ENCODE data around the gene SDCCAG8.
"Not testable (repeated sequence)": the region's sequence is repeated elsewhere in the genome, so short reads cannot be mapped to it uniquely, and the experiment has no call there.

The SDCCAG8 gene

GRCh38 chr1:243287652-243288051 lies 31.8 kb downstream of the SDCCAG8 start:
- DNase-seq = no peak

GRCh38 chr1:243288062-243288461 lies 32.2 kb downstream of the SDCCAG8 start:
- DNase-seq = no peak

- DNase-seq = no peak
These were observed 35.5 kb downstream of the SDCCAG8 start for GRCh38 chr1:243291292-243291691.

- DNase-seq = no peak
These were observed 36.3 kb downstream of the SDCCAG8 start for GRCh38 chr1:243292117-243292516.

- no peak for DNase-seq
These were observed 38.3 kb downstream of the SDCCAG8 start for GRCh38 chr1:243293941-243294722.

GRCh38 chr1:243294723-243295121 lies 38.9 kb downstream of the SDCCAG8 start:
- no peak for DNase-seq

- no peak for DNase-seq
These were observed 43.2 kb downstream of the SDCCAG8 start for GRCh38 chr1:243299069-243299468.

GRCh38 chr1:243301059-243301458 lies 45.2 kb downstream of the SDCCAG8 start:
- no peak for DNase-seq

GRCh38 chr1:243311809-243312208 lies 56.0 kb downstream of the SDCCAG8 start:
- no peak for DNase-seq

- DNase-seq = no peak
These were observed 57.3 kb downstream of the SDCCAG8 start for GRCh38 chr1:243312952-243313634.

- DNase-seq = peak; percentile 99
These were observed 58.0 kb downstream of the SDCCAG8 start for GRCh38 chr1:243313635-243314536.

GRCh38 chr1:243315455-243315854 lies 59.6 kb downstream of the SDCCAG8 start:
- no peak for DNase-seq

GRCh38 chr1:243315893-243316292 lies 60.1 kb downstream of the SDCCAG8 start:
- no peak for DNase-seq

- no peak for DNase-seq
These were observed 60.6 kb downstream of the SDCCAG8 start for GRCh38 chr1:243316366-243316989.

- no peak for DNase-seq
These were observed 64.4 kb downstream of the SDCCAG8 start for GRCh38 chr1:243320224-243320623.

- DNase-seq = no peak
These were observed 66.5 kb downstream of the SDCCAG8 start for GRCh38 chr1:243322326-243322725.

- DNase-seq = no peak
These were observed 67.7 kb downstream of the SDCCAG8 start for GRCh38 chr1:243323491-243323890.

GRCh38 chr1:243325305-243325890 lies 69.6 kb downstream of the SDCCAG8 start:
- peak; percentile 100 for DNase-seq

- DNase-seq = no peak
These were observed 76.6 kb downstream of the SDCCAG8 start for GRCh38 chr1:243332440-243332839.

GRCh38 chr1:243335292-243335691 lies 79.5 kb downstream of the SDCCAG8 start:
- DNase-seq = no peak

GRCh38 chr1:243336163-243336562 lies 80.3 kb downstream of the SDCCAG8 start:
- DNase-seq = no peak

GRCh38 chr1:243338848-243339247 lies 83.0 kb downstream of the SDCCAG8 start:
- DNase-seq = not testable (repeated sequence)
